ENCODE measurements around the gene CLPTM1. TPM values are rescaled to one million over a fixed set of nuclear protein-coding genes. Genes with fewer than 3 reads are reported as not detected.

Gene CLPTM1
- 10 to 100 TPM; 82.7 to 94.4 TPM for total RNA-seq
- polyA plus RNA-seq (2013, experiment 1 of 2): 78.1 TPM
- polyA plus RNA-seq (2013, experiment 2 of 2): 66.4 TPM
- long read RNA-seq, experiment 1, transcript CLPTM1-201 (14 exons, 2,604 nt): major isoform, 22 of 57 reads
- long read RNA-seq, experiment 1, partial matches to known transcripts: 30 of 57 reads
- long read RNA-seq, experiment 1, other reads (novel, unspliced or antisense): 3 of 57 reads
- long read RNA-seq, experiment 2, transcript CLPTM1-201 (14 exons, 2,604 nt): major isoform, 231 of 265 reads
- long read RNA-seq, experiment 2, partial matches to known transcripts: 13 of 265 reads
- long read RNA-seq, experiment 2, other reads (novel, unspliced or antisense): 18 of 265 reads
- long read RNA-seq, experiment 3, transcript CLPTM1-201 (14 exons, 2,604 nt): major isoform, 212 of 252 reads
- long read RNA-seq, experiment 3, partial matches to known transcripts: 27 of 252 reads
- long read RNA-seq, experiment 3, other reads (novel, unspliced or antisense): 11 of 252 reads
- long read RNA-seq, experiment 4, transcript CLPTM1-201 (14 exons, 2,604 nt): major isoform, 11 of 17 reads
- long read RNA-seq, experiment 4, partial matches to known transcripts: 5 of 17 reads
- long read RNA-seq, experiment 4, other reads (novel, unspliced or antisense): 1 of 17 reads

GRCh38 chr19:44954649-44955504 lies at the start of gene CLPTM1:
TSS of gene CLPTM1 (plus strand) at chr19:44955380. CDS start at chr19:44955396, 16 bp downstream.
- H3K27ac ChIP-seq (ENCODE audit: low read depth, low read length): peak within 1 kb of the TSS; percentile 92
- Mint-ChIP-seq H3K36me3 (ENCODE audit: low read depth) (peaks cover 1% of the 10 kb centered on the region), H3K4me3 (peak within 1 kb of the TSS; percentile 84), H3K4me1 (peaks cover 24% of the 10 kb centered on the region), H3K9me3 (no peaks in the 10 kb centered on the region), H3K27ac (peak within 1 kb of the TSS; percentile 99), H3K27me3 (ENCODE audit: insufficient read depth) (no peaks in the 10 kb centered on the region)
- H3K9ac ChIP-seq (ENCODE audit: extremely low read depth, low read length, poor library complexity, severe bottlenecking): peak within 1 kb of the TSS; percentile 89
- H3K4me3 ChIP-seq (ENCODE audit: low read length): peak within 1 kb of the TSS; percentile 95
- 0% methylated on average over 39 to 65 of the region's 65 CpGs for whole genome bisulfite sequencing, 2 experiments (ENCODE audit: insufficient coverage in 1 of 2, insufficient read length in 1 of 2)
- H3K27me3 ChIP-seq (ENCODE audit: control insufficient read depth, insufficient read depth, low read length, poor library complexity, severe bottlenecking): no peaks in the 10 kb centered on the region
- peaks cover 7% of the 10 kb centered on the region for H3K4me1 ChIP-seq (ENCODE audit: control insufficient read depth, insufficient read depth, low read length)
- H3K36me3 ChIP-seq (ENCODE audit: control insufficient read depth, insufficient read depth, low read length): peaks cover 6% of the 10 kb centered on the region
- no peaks in the 10 kb centered on the region for H3K9me3 ChIP-seq (ENCODE audit: control insufficient read depth, low read length)
- TF ChIP-seq CTCF (conservative IDR thresholded peaks at IDR 0.05): no peak
- DNase-seq: peak; percentile 98

- H3K9me3 Mint-ChIP-seq: no peaks in the 10 kb centered on the region
- Histone ChIP-seq H3K36me3 (ENCODE audit: control insufficient read depth, insufficient read depth, low read length) (peaks cover 33% of the 10 kb centered on the region), H3K4me3 (ENCODE audit: low read length) (peak within 1 kb of the TSS; percentile 99), H3K27ac (ENCODE audit: low read depth, low read length) (peak within 1 kb of the TSS; percentile 19), H3K9me3 (ENCODE audit: control insufficient read depth, low read length) (no peaks in the 10 kb centered on the region), H3K4me1 (ENCODE audit: control insufficient read depth, insufficient read depth, low read length) (peaks cover 6% of the 10 kb centered on the region), H3K27me3 (ENCODE audit: control insufficient read depth, insufficient read depth, low read length, poor library complexity, severe bottlenecking) (no peaks in the 10 kb centered on the region), H3K9ac (ENCODE audit: extremely low read depth, low read length, poor library complexity, severe bottlenecking) (peak within 1 kb of the TSS; percentile 99)
- peak within 1 kb of the TSS; percentile 99 for H3K27ac Mint-ChIP-seq
- no peaks in the 10 kb centered on the region for H3K27me3 Mint-ChIP-seq (ENCODE audit: insufficient read depth)
- peak within 1 kb of the TSS; percentile 99 for H3K4me3 Mint-ChIP-seq
- peaks cover 50% of the 10 kb centered on the region for H3K36me3 Mint-ChIP-seq (ENCODE audit: low read depth)
- DNase-seq: peak; percentile 93
- peaks cover 9% of the 10 kb centered on the region for H3K4me1 Mint-ChIP-seq
- 0 to 5% methylated on average over 10 to 15 of the region's 20 CpGs for WGBS, 2 experiments (ENCODE audit: insufficient coverage in 1 of 2, insufficient read length in 1 of 2)
- TF ChIP-seq CTCF (conservative IDR thresholded peaks at IDR 0.05): no peak
Observed at GRCh38 chr19:44905437-44906160, 49.6 kb upstream of the CLPTM1 start, which contains the start of gene APOE. TSS of gene APOE (plus strand) at chr19:44905796. CDS start at chr19:44906625, 829 bp downstream.

Data from endodermal cell (in vitro differentiated cells).